DMS53 (cell line): ENCODE results near the gene RPL36A.
A peak's percentile ranks its signal among the peaks of the same experiment; 100 is the strongest.

Source experiments
- DNase-seq: peaks from one replicate; lab custom pipeline; 2025; lab: John Stamatoyannopoulos, UW

Gene RPL36A

GRCh38 chrX:101390664-101391525 lies at the start of gene RPL36A:
RPL36A (plus strand) TSS chrX:101391011; CDS start chrX:101391044, 33 bp downstream.
- peak; percentile 96 for DNase-seq

DNA sequence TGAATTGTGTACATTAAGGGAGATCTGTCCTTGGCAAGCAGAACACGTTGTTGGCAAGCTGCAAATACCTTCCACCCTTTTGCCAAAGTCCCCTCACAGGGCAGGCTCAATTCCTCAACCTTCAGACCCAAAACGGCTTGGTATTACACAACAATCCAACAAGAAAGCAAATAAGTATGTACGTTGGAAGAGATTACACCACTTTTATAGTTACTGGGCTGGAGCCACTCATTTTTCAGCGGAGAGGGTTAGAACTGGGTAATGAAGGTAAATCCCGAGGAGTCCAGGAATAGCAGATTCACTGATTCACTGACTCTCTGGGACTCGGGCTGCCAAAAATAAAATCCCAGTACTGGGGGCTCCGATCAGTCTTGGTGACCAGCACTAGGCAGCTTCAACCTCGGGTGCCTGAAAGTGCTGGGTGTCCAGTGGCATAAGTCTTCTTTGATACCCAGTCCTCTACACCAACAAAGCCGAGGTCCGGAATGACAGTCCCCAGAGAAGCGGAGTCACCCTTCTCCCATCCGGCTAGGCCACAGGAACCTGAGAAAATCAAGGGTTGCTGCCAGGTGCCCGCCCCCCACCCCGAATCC lies 42.9 kb upstream of the RPL36A start:
- no peak for DNase-seq

- peak; percentile 88 for DNase-seq
Observed at GRCh38 chrX:101348452-101349192, 42.2 kb upstream of the RPL36A start, which contains the start of gene TIMM8A. TIMM8A (minus strand) TSS chrX:101348742; CDS start chrX:101348664, 78 bp downstream.

GRCh38 chrX:101349193-101349562 lies 41.6 kb upstream of the RPL36A start:
- no peak for DNase-seq

DNA sequence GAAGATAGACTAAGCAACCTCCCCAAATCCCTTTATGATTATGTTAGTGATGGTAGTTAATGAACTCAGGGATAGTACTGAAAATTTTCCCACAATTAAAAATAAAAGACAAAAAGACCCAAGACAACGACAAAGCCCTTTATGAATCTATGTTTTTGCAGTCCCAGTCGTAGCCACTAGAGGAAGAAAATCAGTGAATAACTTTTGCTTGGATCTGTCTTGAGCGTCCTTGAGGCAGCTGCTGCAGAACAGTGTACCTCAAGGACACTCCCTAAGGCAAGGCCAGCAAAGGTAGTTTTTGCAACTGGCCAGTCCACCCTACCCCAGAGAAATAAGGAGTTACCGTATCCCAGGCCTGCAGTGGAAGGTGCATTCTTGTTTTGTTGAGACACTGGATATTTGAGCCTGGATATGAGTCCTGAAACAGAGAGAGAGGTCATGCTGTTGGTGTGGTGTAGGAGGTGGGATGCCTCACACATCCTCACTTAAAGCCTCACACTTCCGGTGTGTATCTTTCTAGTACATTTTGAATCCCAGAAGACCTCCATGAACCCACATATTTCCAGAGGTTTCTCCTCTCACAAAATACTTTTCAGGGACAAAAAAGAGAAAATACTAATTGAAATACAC lies 33.5 kb upstream of the RPL36A start:
- DNase-seq: peak; percentile 31

DNA sequence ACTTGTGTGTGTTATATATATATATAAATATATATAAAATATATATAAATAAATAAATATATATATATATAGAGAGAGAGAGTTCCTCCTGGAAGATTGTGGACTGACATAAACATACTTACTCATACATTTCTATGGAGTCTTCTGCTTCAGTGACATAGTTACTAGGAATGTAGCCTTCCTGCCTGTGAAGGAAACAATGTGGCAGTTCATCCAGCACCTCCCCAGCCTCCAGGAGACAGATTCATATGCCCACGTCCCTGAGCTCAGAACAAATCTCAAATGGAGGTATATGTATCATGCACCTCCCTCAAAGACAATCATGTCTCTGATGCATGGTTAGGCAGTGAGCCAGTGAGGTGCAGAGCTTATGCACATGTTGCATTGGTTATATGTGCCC lies 30.8 kb upstream of the RPL36A start:
- DNase-seq: no peak

GRCh38 chrX:101360390-101360789 lies 30.4 kb upstream of the RPL36A start:
- no peak for DNase-seq

- DNase-seq: no peak
Observed at GRCh38 chrX:101362116-101362515, 28.7 kb upstream of the RPL36A start.

GRCh38 chrX:101362757-101363156 lies 28.1 kb upstream of the RPL36A start:
- DNase-seq: no peak

GRCh38 chrX:101365301-101365795 lies 25.5 kb upstream of the RPL36A start:
- no peak for DNase-seq

DNA sequence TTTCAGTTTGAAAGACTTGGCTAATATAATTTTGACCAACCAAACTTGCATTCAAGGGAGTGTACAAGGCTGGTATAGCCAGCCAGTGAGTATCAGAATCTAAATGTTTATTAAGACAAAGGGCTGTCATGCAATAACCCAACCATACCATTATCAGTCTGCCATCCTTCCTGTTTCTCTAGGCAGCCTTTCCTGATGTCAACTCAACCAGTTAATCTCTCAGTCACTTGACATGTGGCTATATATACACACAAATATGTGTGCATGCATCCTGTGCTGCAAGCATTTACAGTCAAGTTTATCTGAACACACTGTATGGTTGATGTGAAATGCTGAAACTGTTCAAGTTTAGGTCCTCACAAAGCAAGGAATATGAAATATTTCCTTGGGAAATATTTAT lies 22.0 kb upstream of the RPL36A start:
- peak; percentile 26 for DNase-seq

- DNase-seq: no peak
Observed at GRCh38 chrX:101369687-101370086, 21.1 kb upstream of the RPL36A start.

GRCh38 chrX:101370888-101371504 lies 19.8 kb upstream of the RPL36A start:
- DNase-seq: no peak

DNA sequence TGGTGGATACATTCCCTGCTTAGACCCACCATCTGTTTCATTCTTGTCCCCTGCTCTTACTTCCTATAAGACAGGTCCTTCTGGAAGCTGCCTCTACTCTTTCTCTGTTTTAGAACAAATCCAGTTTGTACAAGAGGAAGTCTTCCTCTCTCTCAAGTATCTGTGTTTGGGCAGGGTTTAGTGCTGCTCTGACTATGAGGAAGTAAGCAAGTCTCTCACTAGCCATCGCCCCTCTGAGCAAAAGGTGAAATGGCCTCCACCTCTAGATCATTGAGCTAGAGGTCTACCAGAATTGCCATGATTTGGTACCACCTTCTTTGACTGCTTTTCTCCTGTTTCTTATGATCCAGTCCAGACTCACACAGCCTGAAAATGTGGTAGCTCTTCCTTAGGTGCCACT lies 13.3 kb upstream of the RPL36A start:
- DNase-seq: no peak

- no peak for DNase-seq
Observed at GRCh38 chrX:101383679-101384205, 7.1 kb upstream of the RPL36A start.

DNA sequence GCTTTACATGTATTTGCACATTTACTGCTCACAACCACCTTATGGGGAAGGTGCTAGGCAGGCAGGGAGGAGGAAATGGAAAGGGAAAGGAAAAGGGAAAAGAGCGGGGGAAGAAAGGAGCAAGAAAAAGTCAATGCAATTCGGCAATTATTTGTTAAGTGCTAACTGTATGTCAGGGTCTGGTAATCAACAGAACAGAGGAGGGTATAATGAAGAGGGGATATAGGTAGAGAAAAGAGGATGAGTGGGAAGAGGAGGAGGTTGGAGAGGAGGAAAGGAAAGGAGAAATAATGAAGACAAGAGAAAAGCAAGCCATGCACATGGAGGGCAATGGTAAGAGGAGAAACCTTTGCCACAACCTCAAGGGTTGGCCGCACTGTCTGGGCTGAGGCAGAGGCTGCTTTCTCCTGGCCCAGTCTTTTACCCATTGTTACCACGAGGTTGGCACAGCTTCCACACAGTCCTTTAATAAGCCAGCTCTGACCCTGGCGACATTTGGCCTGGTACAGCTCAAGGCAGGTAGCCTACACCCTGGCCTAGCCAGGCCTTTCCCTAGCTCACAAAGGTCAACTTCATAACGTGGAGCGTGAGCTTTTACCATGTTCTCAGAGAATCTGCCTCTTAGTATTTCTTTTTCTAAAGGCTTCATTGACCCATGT lies 5.7 kb upstream of the RPL36A start:
- no peak for DNase-seq

DNA sequence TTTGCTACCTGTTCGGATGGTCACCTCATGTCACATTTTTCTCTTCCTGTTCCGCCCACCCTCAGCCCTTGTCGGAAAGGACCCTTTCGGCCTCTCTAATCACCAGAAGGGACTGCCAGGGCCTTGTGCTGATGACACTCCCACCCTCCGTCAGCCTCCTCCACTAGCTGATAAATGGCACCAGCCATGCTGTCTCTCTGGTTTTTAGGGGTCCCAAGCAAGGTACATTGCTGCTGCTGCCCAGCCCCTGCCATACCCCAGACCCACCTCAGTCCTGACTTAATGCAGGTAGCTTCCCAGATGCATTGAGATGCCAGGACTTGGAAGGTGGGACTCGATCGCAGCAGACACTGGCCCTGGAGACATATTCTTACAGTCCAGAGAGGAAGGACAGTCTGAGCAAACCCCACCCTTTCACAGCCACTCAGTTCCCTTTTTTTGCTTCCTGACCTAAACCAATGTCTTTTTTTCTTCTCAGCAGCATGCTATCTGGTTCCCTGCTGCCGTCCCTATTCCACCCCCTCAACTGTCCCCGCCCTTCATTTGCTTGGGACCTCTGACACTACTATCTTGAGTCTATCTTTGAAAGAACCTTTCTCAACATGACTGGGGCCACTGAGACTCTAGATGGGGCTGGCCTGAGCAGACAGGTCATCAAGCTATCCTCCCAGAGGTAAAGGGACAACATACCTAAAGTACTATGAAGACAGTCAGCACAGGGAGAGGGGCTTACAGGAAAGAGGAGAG lies 4.8 kb upstream of the RPL36A start, which contains the start of gene BTK:
Gene BTK, minus strand, starts transcription at position 397 of the 747 bp plus-strand sequence. CDS start 10,907 bp downstream, outside the sequence.
- no peak for DNase-seq

DNA sequence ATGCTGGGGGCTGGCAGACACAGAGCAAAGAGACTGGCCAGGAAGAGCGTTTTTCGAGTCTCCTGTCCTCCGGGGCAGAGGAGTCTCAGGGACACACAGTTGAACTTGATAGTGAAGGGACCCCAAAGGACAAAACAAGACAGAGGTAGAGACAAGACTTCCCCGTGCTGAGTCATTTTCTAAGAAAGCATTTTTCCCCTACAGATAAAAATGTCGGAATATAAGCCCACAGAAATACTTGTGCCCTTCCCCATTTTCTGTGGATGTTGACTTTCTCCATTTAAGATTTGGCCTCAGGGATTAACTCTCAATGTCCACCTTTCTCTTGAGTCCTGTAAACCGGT lies 4.3 kb upstream of the RPL36A start:
- DNase-seq: no peak

DNA sequence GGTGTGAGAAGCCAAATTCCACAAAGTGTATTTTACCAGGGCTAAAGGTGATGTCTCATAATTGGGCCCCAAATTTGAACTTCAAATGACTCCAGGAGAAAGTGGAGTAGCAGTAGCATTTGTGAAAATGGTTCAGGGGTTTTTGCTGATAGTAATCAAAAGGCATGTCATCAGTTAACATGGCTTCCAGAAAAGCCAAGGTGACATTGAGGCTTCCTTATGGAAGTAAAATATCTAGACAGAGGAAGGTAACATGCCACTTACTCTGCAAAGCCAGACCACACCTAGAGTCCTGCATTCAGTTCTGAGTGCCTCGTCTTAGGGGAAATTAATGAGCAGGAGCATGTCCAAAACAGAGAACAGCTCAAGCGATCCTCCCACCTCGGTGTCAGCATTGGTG lies 2.2 kb upstream of the RPL36A start:
- DNase-seq: no peak

GRCh38 chrX:101391831-101392230 lies 1.0 kb downstream of the RPL36A start:
- no peak for DNase-seq
